Measurements from ENCODE around the gene MS4A4E.
"Not testable (repeated sequence)": the region's sequence is repeated elsewhere in the genome, so short reads cannot be mapped to it uniquely, and the experiment has no call there.

Gene MS4A4E

GRCh38 chr11:60183591-60184205 is 59.2 kb downstream of the MS4A4E start:
- DNase-seq = no peak

GRCh38 chr11:60182541-60183330 is 60.2 kb downstream of the MS4A4E start, which contains the start of gene MS4A6A:
Gene MS4A6A, minus strand, starts transcription at chr11:60183083. Its CDS starts 1,356 bp downstream, at chr11:60181727.
- intact Hi-C loops (cut with DNase I) = no loop called here
- no peak for DNase-seq

More at GRCh38 chr11:60183591-60184205, 59.2 kb downstream of the MS4A4E start:
- intact Hi-C loops (cut with DNase I) = no loop called here

- intact Hi-C loops (cut with DNase I) = no loop called here
These were observed 67.1 kb downstream of the MS4A4E start for GRCh38 chr11:60175860-60176275.

DNA sequence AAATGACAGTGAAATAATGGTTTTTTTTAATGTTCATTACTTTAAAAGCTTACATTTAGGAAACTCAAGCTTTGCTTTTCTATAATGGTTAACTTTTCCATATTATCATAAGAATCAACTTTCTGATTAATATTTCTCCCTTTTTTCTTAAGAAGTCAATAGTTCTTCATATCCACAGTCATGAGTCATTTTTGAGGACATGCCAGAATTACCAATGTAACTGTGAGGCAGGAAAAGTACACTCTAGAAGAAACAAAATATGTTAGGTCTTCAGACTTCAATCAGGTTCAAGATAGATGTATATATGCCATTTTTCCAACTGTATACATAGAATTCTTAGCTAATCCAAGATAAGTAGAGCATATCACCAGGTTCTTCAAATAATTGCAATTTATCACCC is 70.9 kb downstream of the MS4A4E start:
- no peak for DNase-seq
- intact Hi-C loops (cut with DNase I) = no loop called here

More at GRCh38 chr11:60175860-60176275, 67.1 kb downstream of the MS4A4E start:
- DNase-seq = no peak

DNA sequence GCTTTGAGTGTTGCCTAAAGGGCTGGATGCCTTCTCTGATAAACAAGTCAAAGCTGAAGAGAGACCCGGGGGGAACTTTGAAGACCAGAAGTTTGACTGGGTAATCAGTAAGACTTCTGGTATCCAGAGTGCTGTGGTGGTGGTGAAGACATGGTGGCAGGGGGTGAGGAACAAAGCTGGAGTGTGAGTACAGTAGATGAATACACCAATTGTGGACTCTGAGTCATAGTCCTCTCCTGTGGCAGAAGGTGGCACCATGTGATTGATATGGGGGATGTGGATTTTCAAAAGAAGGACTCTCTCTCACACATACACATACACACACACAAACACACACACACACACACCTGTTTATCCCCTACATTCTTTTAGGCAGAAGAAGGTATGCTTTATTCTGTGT is 72.4 kb downstream of the MS4A4E start:
- intact Hi-C loops (cut with DNase I) = no loop called here
- DNase-seq = no peak

DNA sequence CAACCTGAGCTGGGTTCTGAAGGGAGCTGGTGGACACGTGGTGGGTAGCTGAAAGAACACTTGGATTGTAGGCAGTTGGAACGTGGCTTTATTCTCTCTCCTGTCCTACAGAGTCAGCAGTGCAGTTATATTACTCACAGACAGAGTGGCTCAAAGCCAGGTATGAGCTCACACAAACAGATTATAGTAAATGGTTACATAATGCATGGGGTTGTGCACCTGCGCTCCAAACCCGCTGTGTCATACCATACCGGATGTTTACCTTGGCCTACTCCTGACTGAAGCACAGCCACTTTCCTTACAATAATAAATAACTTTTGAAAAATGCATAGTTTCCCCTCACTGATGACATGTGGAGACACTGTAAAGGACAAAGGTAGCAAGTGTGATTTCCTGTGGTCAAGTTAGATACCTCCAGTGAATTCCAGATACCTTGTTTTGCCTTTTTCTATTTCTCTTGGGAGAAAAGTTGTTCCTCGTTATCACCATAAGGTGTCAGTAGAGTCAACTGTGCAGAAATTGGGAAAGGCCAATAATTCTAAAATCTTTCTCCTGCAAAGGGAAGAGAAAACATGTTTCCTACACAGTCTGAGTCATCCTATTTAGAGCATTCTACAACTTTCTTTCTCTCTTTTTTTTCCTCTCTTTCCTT is 73.5 kb downstream of the MS4A4E start:
- intact Hi-C loops (cut with DNase I) = no loop called here
- DNase-seq = no peak

GRCh38 chr11:60168306-60168705 is 74.6 kb downstream of the MS4A4E start:
- no peak for DNase-seq
- intact Hi-C loops (cut with DNase I) = no loop called here

DNA sequence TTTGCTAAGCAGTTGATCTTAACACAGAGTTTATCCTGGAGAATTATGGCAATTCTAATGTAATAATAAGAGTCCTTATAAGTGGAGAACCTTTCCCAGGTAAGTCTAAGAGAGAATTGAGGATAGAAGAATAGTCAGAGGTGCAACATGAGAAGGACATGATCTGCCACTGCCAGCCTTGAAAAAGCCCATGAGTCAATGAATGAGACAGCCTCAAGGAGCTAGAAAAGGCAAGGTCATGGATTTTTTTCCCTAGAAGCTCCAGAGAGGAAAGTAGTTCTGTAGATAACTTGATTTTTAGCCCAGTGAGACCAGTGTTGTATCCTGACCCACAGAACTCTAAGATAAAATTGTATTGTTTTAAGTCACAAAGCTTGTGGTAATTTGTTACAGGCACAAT is 77.0 kb downstream of the MS4A4E start:
- intact Hi-C loops (cut with DNase I) = no loop called here
- DNase-seq = no peak

GRCh38 chr11:60165538-60165937 is 77.4 kb downstream of the MS4A4E start:
- DNase-seq = no peak

DNA sequence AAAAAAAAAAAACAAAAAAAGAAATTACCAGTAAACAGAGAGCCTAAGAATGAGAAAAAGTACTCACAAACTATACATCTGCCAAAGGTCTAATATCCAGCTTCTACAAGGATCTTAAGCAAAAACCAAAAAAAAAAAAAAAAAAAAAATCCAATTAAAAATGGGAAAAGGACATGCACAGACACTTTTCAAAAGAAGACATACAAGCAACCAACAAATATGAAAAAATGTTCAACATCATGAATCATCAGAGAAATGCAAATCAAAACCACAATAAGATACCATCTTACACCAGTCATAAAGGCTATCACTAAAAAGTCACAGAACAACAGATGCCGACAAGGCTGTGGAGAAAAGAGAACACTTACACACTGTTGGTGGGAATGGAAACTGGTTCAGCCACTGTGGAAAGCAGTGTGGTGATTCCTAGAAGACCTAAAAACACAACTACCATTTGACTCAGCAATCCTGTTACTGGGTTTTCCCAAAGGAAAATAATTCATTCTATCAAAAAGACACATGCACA is 78.3 kb downstream of the MS4A4E start:
- intact Hi-C loops (cut with DNase I) = no loop called here

More at GRCh38 chr11:60165538-60165937, 77.4 kb downstream of the MS4A4E start:
- intact Hi-C loops (cut with DNase I) = no loop called here

GRCh38 chr11:60161766-60162165 is 81.2 kb downstream of the MS4A4E start:
- no peak for DNase-seq
- intact Hi-C loops (cut with DNase I) = no loop called here

More for the DNA sequence above, 78.3 kb downstream of the MS4A4E start:
- no peak for DNase-seq

DNA sequence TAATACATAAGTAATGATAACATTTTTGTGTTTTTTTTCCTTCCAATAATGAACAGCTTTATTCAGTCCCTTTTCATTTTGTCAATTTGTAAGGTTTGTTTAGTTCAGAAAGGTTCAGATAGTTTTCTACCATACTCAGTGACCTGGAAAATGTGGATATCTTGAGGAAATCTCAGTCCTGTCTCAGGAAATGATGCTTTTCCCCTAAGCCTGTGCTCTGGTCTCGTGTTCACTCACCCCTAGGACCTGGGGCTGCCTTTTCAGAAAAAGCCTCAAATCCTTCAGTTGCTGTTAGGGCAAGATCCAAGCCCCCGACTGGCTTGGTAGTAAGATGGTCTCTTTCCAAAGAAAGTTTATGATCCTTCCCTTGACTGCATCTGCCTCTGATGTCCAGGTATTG is 81.8 kb downstream of the MS4A4E start:
- intact Hi-C loops (cut with DNase I) = no loop called here
- DNase-seq = no peak

DNA sequence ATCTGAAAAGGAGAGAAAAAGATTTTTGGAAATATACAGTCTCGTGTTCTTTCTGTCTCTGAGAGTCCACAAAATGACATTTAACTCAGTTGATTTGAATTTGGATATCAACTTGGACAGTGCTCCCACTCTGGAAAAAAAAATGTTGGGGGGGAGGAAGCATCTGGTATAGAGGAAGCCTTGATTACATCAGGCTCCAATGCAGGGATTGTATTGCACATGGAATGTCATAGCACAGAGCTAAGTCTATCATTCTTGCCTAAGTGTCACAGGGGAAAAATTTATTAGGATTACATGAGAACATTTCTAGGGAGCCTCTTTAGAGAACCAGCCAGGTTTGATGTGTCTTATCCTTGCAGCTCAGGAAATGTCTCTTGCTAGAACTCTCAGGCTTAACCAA is 83.1 kb downstream of the MS4A4E start:
- intact Hi-C loops (cut with DNase I) = no loop called here
- no peak for DNase-seq

GRCh38 chr11:60159284-60159683 is 83.7 kb downstream of the MS4A4E start:
- intact Hi-C loops (cut with DNase I) = no loop called here
- DNase-seq = no peak

- intact Hi-C loops (cut with DNase I) = no loop called here
- no peak for DNase-seq
These were observed 84.3 kb downstream of the MS4A4E start for GRCh38 chr11:60158636-60159035.

- no peak for DNase-seq
- intact Hi-C loops (cut with DNase I) = no loop called here
These were observed 87.0 kb downstream of the MS4A4E start for GRCh38 chr11:60155931-60156330.

DNA sequence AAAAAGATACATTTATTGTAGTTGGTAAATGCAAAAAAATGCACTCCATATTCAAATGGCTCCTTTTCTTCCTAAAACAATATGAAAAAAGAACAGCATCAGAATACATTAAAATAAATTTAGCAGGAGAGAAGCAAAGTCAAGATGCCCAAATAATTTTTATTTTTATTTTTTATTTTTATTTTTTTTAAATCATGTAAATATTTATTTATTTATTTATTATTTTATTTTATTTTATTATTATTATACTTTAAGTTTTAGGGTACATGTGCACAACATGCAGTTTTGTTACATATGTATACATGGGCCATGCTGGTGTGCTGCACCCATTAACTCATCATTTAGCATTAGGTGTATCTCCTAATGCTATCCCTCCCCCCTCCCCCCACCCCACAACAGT is 90.2 kb downstream of the MS4A4E start:
- DNase-seq; intact Hi-C loops (cut with DNase I): not testable (repeated sequence)

DNA sequence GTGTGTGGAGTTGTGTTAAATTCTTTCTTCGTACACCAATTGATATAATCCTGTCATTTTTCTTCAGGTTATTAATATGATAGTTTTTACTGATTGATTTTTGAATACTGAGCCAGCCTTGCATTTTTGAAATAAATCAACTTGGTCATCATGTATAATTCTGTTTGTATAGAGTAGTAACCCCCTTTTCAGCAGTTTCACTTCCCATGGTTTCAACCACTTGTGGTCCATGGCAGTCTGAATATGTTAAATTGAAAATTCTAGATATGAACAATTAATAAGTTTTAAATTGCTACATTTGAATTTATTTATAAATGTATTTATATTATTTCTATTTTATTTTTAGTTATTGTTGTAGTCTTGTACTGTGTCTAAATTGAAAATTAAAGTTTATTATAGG is 92.7 kb downstream of the MS4A4E start:
- intact Hi-C loops (cut with DNase I) = no loop called here
- no peak for DNase-seq

All from posterior cingulate gyrus (tissue), 11 donors.